Activated CD8-positive, alpha-beta memory T cell treated with anti-CD3 and anti-CD28 coated beads, Interleukin-2, amount 50 U/mL, for 1 hour (primary cell): Measurements from ENCODE around the gene EDEM1.
"Not testable (repeated sequence)": the region's sequence is repeated elsewhere in the genome, so short reads cannot be mapped to it uniquely, and the experiment has no call there.

Experiments used
- DNase-seq: peaks from one replicate; pipeline ENCODE4 v3.0.0-alpha.2; 2020; ENCODE audit errors: extremely low read depth

EDEM1 gene

GRCh38 chr3:5187156-5187919 is at the start of gene EDEM1:
Gene EDEM1, plus strand, starts transcription at chr3:5187707. Its CDS starts 99 bp downstream, at chr3:5187806.
- peak; percentile 69 for DNase-seq

GRCh38 chr3:5138214-5138981 is 49.1 kb upstream of the EDEM1 start:
- no peak for DNase-seq

- no peak for DNase-seq
Observed at GRCh38 chr3:5140230-5140621, 47.3 kb upstream of the EDEM1 start.

- DNase-seq, result no peak
Observed at GRCh38 chr3:5140839-5141238, 46.7 kb upstream of the EDEM1 start.

GRCh38 chr3:5141760-5142159 is 45.7 kb upstream of the EDEM1 start:
- no peak for DNase-seq

GRCh38 chr3:5143464-5143863 is 44.0 kb upstream of the EDEM1 start:
- DNase-seq, result no peak

GRCh38 chr3:5144316-5144994 is 43.1 kb upstream of the EDEM1 start:
- DNase-seq, result no peak

GRCh38 chr3:5145120-5145519 is 42.4 kb upstream of the EDEM1 start:
- DNase-seq, result no peak

GRCh38 chr3:5147152-5147551 is 40.4 kb upstream of the EDEM1 start:
- not testable (repeated sequence) for DNase-seq

GRCh38 chr3:5149306-5149880 is 38.1 kb upstream of the EDEM1 start:
- no peak for DNase-seq

GRCh38 chr3:5151586-5151985 is 35.9 kb upstream of the EDEM1 start:
- no peak for DNase-seq

- DNase-seq, result no peak
Observed at GRCh38 chr3:5153074-5153473, 34.4 kb upstream of the EDEM1 start.

- no peak for DNase-seq
Observed at GRCh38 chr3:5155241-5155640, 32.3 kb upstream of the EDEM1 start.

GRCh38 chr3:5160321-5160720 is 27.2 kb upstream of the EDEM1 start:
- DNase-seq, result no peak

- DNase-seq, result no peak
Observed at GRCh38 chr3:5160940-5161858, 26.3 kb upstream of the EDEM1 start.

GRCh38 chr3:5162102-5162501 is 25.4 kb upstream of the EDEM1 start:
- DNase-seq, result no peak

GRCh38 chr3:5165698-5166097 is 21.8 kb upstream of the EDEM1 start:
- DNase-seq, result no peak

GRCh38 chr3:5166846-5167245 is 20.7 kb upstream of the EDEM1 start:
- DNase-seq, result no peak

GRCh38 chr3:5168110-5168509 is 19.4 kb upstream of the EDEM1 start:
- no peak for DNase-seq

GRCh38 chr3:5169807-5170206 is 17.7 kb upstream of the EDEM1 start:
- no peak for DNase-seq

GRCh38 chr3:5170975-5171374 is 16.5 kb upstream of the EDEM1 start:
- DNase-seq, result no peak
